Measurements from ENCODE around the gene ABCC3.
"Not testable (repeated sequence)": the region's sequence is repeated elsewhere in the genome, so short reads cannot be mapped to it uniquely, and the experiment has no call there.

Gene ABCC3

GRCh38 chr17:50680126-50680525 is 45.4 kb downstream of the ABCC3 start:
- H2BK15ac ChIP-seq (ENCODE audit: low read depth, poor library complexity, severe bottlenecking), result no peak overlapping the region
- 96% methylated on average over 5 of the region's 5 CpGs for WGBS
- H2BK120ac ChIP-seq (ENCODE audit: low read depth, low read length), result no peak overlapping the region
- H3K9ac ChIP-seq (ENCODE audit: low read length), result no peak overlapping the region
- H3K9me3 ChIP-seq (ENCODE audit: control insufficient read depth, low read length), result no peaks in the 10 kb centered on the region
- no peaks in the 10 kb centered on the region for H3K79me1 ChIP-seq (replicated peaks; ENCODE audit: low read length, poor library complexity, severe bottlenecking)
- H2BK12ac ChIP-seq (ENCODE audit: low read length in 2 of 2), result no peak overlapping the region
- H4K91ac ChIP-seq (ENCODE audit: low read length), result no peak overlapping the region
- no peak overlapping the region for H4K8ac ChIP-seq (ENCODE audit: low read length)
- H3K27ac ChIP-seq (ENCODE audit: low read length, poor library complexity, severe bottlenecking), result no peak overlapping the region
- H3K4me2 ChIP-seq (ENCODE audit: low read length, poor library complexity, severe bottlenecking), result no peak overlapping the region
- peaks cover 15% of the 10 kb centered on the region for H3K4me1 ChIP-seq (ENCODE audit: control insufficient read depth, insufficient read depth, low read depth, low read length)
- H3K14ac ChIP-seq (ENCODE audit: low read length in 2 of 2), result no peak overlapping the region
- peaks cover 0 to 11% of the 10 kb centered on the region in 2 experiments for H3K36me3 ChIP-seq (ENCODE audit: control insufficient read depth in 1 of 2, insufficient read depth in 2 of 2, low read depth in 1 of 2, low read length in 2 of 2)
- no peak overlapping the region for H2AFZ ChIP-seq (ENCODE audit: low read depth, low read length)
- H3K27me3 ChIP-seq (ENCODE audit: control insufficient read depth in 1 of 2, insufficient read depth in 1 of 2, low read length in 2 of 2), result no peaks in the 10 kb centered on the region
- no peak overlapping the region for H2BK5ac ChIP-seq (ENCODE audit: low read depth, low read length, poor library complexity, severe bottlenecking)
- no peak overlapping the region for H3K4me3 ChIP-seq (ENCODE audit: insufficient read depth in 1 of 2, low read depth in 1 of 2, low read length in 2 of 2)
- no peak overlapping the region for H2AK5ac ChIP-seq (ENCODE audit: low read length, severe bottlenecking)
- peak overlapping the region in 1 of 2 experiments; percentile 46 for H3K18ac ChIP-seq (ENCODE audit: low read depth in 1 of 2, low read length in 2 of 2)
- no peak overlapping the region for H3K23ac ChIP-seq (ENCODE audit: low read length in 2 of 2)
- no peak overlapping the region for H3K4ac ChIP-seq (ENCODE audit: low read depth in 1 of 2, low read length in 2 of 2)
- no peak for DNase-seq

GRCh38 chr17:50680543-50681262 is 46.0 kb downstream of the ABCC3 start:
- H2BK5ac ChIP-seq (ENCODE audit: low read depth, low read length, poor library complexity, severe bottlenecking); H3K79me1 ChIP-seq (replicated peaks; ENCODE audit: low read length, poor library complexity, severe bottlenecking); H3K23ac ChIP-seq (ENCODE audit: low read length in 2 of 2); H2BK12ac ChIP-seq (ENCODE audit: low read length in 2 of 2); H4K91ac ChIP-seq (ENCODE audit: low read length); H3K27me3 ChIP-seq (ENCODE audit: control insufficient read depth in 1 of 2, insufficient read depth in 1 of 2, low read length in 2 of 2); H3K9me3 ChIP-seq (ENCODE audit: control insufficient read depth, low read length); DNase-seq; H3K27ac ChIP-seq (ENCODE audit: low read length, poor library complexity, severe bottlenecking); H3K14ac ChIP-seq (ENCODE audit: low read length in 2 of 2); H3K4me3 ChIP-seq (ENCODE audit: insufficient read depth in 1 of 2, low read depth in 1 of 2, low read length in 2 of 2); H2BK120ac ChIP-seq (ENCODE audit: low read depth, low read length); H2BK15ac ChIP-seq (ENCODE audit: low read depth, poor library complexity, severe bottlenecking): not testable (repeated sequence)
- Histone ChIP-seq H3K4me1 (ENCODE audit: control insufficient read depth, insufficient read depth, low read depth, low read length) (peaks cover 18% of the 10 kb centered on the region), H4K8ac (ENCODE audit: low read length) (peak overlapping the region; percentile 45), H3K18ac (ENCODE audit: low read depth in 1 of 2, low read length in 2 of 2) (peak overlapping the region; percentile 37 to 80), H3K36me3 (ENCODE audit: control insufficient read depth in 1 of 2, insufficient read depth in 2 of 2, low read depth in 1 of 2, low read length in 2 of 2) (peaks cover 0 to 11% of the 10 kb centered on the region in 2 experiments), H2AK5ac (ENCODE audit: low read length, severe bottlenecking) (peak overlapping the region; percentile 8), H3K4ac (ENCODE audit: low read depth in 1 of 2, low read length in 2 of 2) (peak overlapping the region in 1 of 2 experiments; percentile 44), H3K9ac (ENCODE audit: low read length) (peak overlapping the region; percentile 63), H3K4me2 (ENCODE audit: low read length, poor library complexity, severe bottlenecking) (peak overlapping the region; percentile 41), H2AFZ (ENCODE audit: low read depth, low read length) (peak overlapping the region; percentile 33)
- WGBS, result 81% methylated on average over 12 of the region's 12 CpGs

GRCh38 chr17:50681263-50682200 is 46.9 kb downstream of the ABCC3 start:
- H3K23ac ChIP-seq (ENCODE audit: low read length in 2 of 2), result no peak overlapping the region
- peak overlapping the region; percentile 23 for H2BK15ac ChIP-seq (ENCODE audit: low read depth, poor library complexity, severe bottlenecking)
- H3K14ac ChIP-seq (ENCODE audit: low read length in 2 of 2), result no peak overlapping the region
- H3K79me1 ChIP-seq (replicated peaks; ENCODE audit: low read length, poor library complexity, severe bottlenecking), result no peaks in the 10 kb centered on the region
- peak overlapping the region; percentile 33 for H2AFZ ChIP-seq (ENCODE audit: low read depth, low read length)
- H3K4me2 ChIP-seq (ENCODE audit: low read length, poor library complexity, severe bottlenecking), result peak overlapping the region; percentile 41
- no peak overlapping the region for H3K27ac ChIP-seq (ENCODE audit: low read length, poor library complexity, severe bottlenecking)
- H2BK5ac ChIP-seq (ENCODE audit: low read depth, low read length, poor library complexity, severe bottlenecking), result no peak overlapping the region
- DNase-seq, result peak; percentile 89
- no peaks in the 10 kb centered on the region for H3K9me3 ChIP-seq (ENCODE audit: control insufficient read depth, low read length)
- H3K4me3 ChIP-seq (ENCODE audit: insufficient read depth in 1 of 2, low read depth in 1 of 2, low read length in 2 of 2), result no peak overlapping the region
- H3K4ac ChIP-seq (ENCODE audit: low read depth in 1 of 2, low read length in 2 of 2), result peak overlapping the region in 1 of 2 experiments; percentile 44
- peaks cover 0 to 11% of the 10 kb centered on the region in 2 experiments for H3K36me3 ChIP-seq (ENCODE audit: control insufficient read depth in 1 of 2, insufficient read depth in 2 of 2, low read depth in 1 of 2, low read length in 2 of 2)
- WGBS, result 68% methylated on average over 27 of the region's 27 CpGs
- H2BK12ac ChIP-seq (ENCODE audit: low read length in 2 of 2), result peak overlapping the region; percentile 23 to 72
- H2BK120ac ChIP-seq (ENCODE audit: low read depth, low read length), result no peak overlapping the region
- H4K8ac ChIP-seq (ENCODE audit: low read length), result peak overlapping the region; percentile 66
- H3K4me1 ChIP-seq (ENCODE audit: control insufficient read depth, insufficient read depth, low read depth, low read length), result peaks cover 25% of the 10 kb centered on the region
- no peaks in the 10 kb centered on the region for H3K27me3 ChIP-seq (ENCODE audit: control insufficient read depth in 1 of 2, insufficient read depth in 1 of 2, low read length in 2 of 2)
- peak overlapping the region; percentile 37 to 80 for H3K18ac ChIP-seq (ENCODE audit: low read depth in 1 of 2, low read length in 2 of 2)
- H3K9ac ChIP-seq (ENCODE audit: low read length), result peak overlapping the region; percentile 63
- peak overlapping the region; percentile 89 for H2AK5ac ChIP-seq (ENCODE audit: low read length, severe bottlenecking)
- H4K91ac ChIP-seq (ENCODE audit: low read length), result no peak overlapping the region

GRCh38 chr17:50682441-50682840 is 47.8 kb downstream of the ABCC3 start:
- Histone ChIP-seq H3K4me3 (ENCODE audit: insufficient read depth in 1 of 2, low read depth in 1 of 2, low read length in 2 of 2) (no peak overlapping the region), H3K23ac (ENCODE audit: low read length in 2 of 2) (no peak overlapping the region), H3K4me1 (ENCODE audit: control insufficient read depth, insufficient read depth, low read depth, low read length) (peaks cover 34% of the 10 kb centered on the region), H3K27ac (ENCODE audit: low read length, poor library complexity, severe bottlenecking) (no peak overlapping the region), H4K8ac (ENCODE audit: low read length) (no peak overlapping the region), H4K91ac (ENCODE audit: low read length) (no peak overlapping the region), H3K18ac (ENCODE audit: low read depth in 1 of 2, low read length in 2 of 2) (no peak overlapping the region), H2BK15ac (ENCODE audit: low read depth, poor library complexity, severe bottlenecking) (no peak overlapping the region), H3K14ac (ENCODE audit: low read length in 2 of 2) (no peak overlapping the region), H3K9ac (ENCODE audit: low read length) (no peak overlapping the region), H3K9me3 (ENCODE audit: control insufficient read depth, low read length) (no peaks in the 10 kb centered on the region), H3K4ac (ENCODE audit: low read depth in 1 of 2, low read length in 2 of 2) (no peak overlapping the region), H3K36me3 (ENCODE audit: control insufficient read depth in 1 of 2, insufficient read depth in 2 of 2, low read depth in 1 of 2, low read length in 2 of 2) (peaks cover 0 to 11% of the 10 kb centered on the region in 2 experiments), H3K79me1 (replicated peaks; ENCODE audit: low read length, poor library complexity, severe bottlenecking) (no peaks in the 10 kb centered on the region), H2AK5ac (ENCODE audit: low read length, severe bottlenecking) (peak overlapping the region; percentile 27), H2BK120ac (ENCODE audit: low read depth, low read length) (no peak overlapping the region), H2BK5ac (ENCODE audit: low read depth, low read length, poor library complexity, severe bottlenecking) (no peak overlapping the region), H2BK12ac (ENCODE audit: low read length in 2 of 2) (no peak overlapping the region), H2AFZ (ENCODE audit: low read depth, low read length) (no peak overlapping the region), H3K27me3 (ENCODE audit: control insufficient read depth in 1 of 2, insufficient read depth in 1 of 2, low read length in 2 of 2) (no peaks in the 10 kb centered on the region), H3K4me2 (ENCODE audit: low read length, poor library complexity, severe bottlenecking) (no peak overlapping the region)
- no peak for DNase-seq
- WGBS, result 95% methylated on average over 3 of the region's 3 CpGs
